ENCODE results near the gene CSGALNACT2.

Gene CSGALNACT2

GRCh38 chr10:43124574-43125273 lies 13.5 kb upstream of the CSGALNACT2 start:
- no peak for DNase-seq

- DNase-seq, result no peak
These were observed 12.9 kb upstream of the CSGALNACT2 start for GRCh38 chr10:43125274-43125845.

- no peak for DNase-seq
These were observed 12.1 kb upstream of the CSGALNACT2 start for GRCh38 chr10:43125881-43126731.

- no peak for DNase-seq
These were observed 11.4 kb upstream of the CSGALNACT2 start for GRCh38 chr10:43126759-43127424.

- DNase-seq, result no peak
These were observed 10.8 kb upstream of the CSGALNACT2 start for GRCh38 chr10:43127442-43127841.

GRCh38 chr10:43128331-43128730 lies 9.9 kb upstream of the CSGALNACT2 start:
- no peak for DNase-seq

- peak; percentile 92 for DNase-seq
These were observed 9.1 kb upstream of the CSGALNACT2 start for GRCh38 chr10:43128958-43129706.

- DNase-seq, result no peak
These were observed 7.5 kb upstream of the CSGALNACT2 start for GRCh38 chr10:43130770-43131171.

GRCh38 chr10:43131256-43131655 lies 7.0 kb upstream of the CSGALNACT2 start:
- DNase-seq, result no peak

GRCh38 chr10:43131906-43132305 lies 6.3 kb upstream of the CSGALNACT2 start:
- no peak for DNase-seq

- no peak for DNase-seq
These were observed 5.1 kb upstream of the CSGALNACT2 start for GRCh38 chr10:43132867-43133787.

GRCh38 chr10:43134126-43134905 lies 3.9 kb upstream of the CSGALNACT2 start:
- DNase-seq, result no peak

- no peak for DNase-seq
These were observed 3.2 kb upstream of the CSGALNACT2 start for GRCh38 chr10:43135064-43135463.

- no peak for DNase-seq
These were observed 2.6 kb upstream of the CSGALNACT2 start for GRCh38 chr10:43135656-43136055.

- DNase-seq, result no peak
These were observed 1.8 kb upstream of the CSGALNACT2 start for GRCh38 chr10:43136432-43136831.

- no peak for DNase-seq
These were observed 1.1 kb upstream of the CSGALNACT2 start for GRCh38 chr10:43136995-43137716.

GRCh38 chr10:43137717-43138020 lies 576 bp upstream of the CSGALNACT2 start:
- DNase-seq, result no peak

- DNase-seq, result peak; percentile 61
These were observed 554 bp downstream of the CSGALNACT2 start for GRCh38 chr10:43138757-43139241.

GRCh38 chr10:43141421-43141820 lies 3.2 kb downstream of the CSGALNACT2 start:
- no peak for DNase-seq

- no peak for DNase-seq
These were observed 7.1 kb downstream of the CSGALNACT2 start for GRCh38 chr10:43145311-43145710.

All from OCI-M1 (cell line).